CD4-positive, alpha-beta T cell treated with Interferon gamma for 1 hour (primary cell): ENCODE measurements around the gene ARAF.
A peak's percentile ranks its signal among the peaks of the same experiment; 100 is the strongest.
"Not testable (repeated sequence)": the region's sequence is repeated elsewhere in the genome, so short reads cannot be mapped to it uniquely, and the experiment has no call there.

Experiments
- DNase-seq: peaks from one replicate; pipeline ENCODE4 v3.0.0-alpha.2; 2020

The ARAF gene

GRCh38 chrX:47587091-47587891 is 26.3 kb downstream of the ARAF start:
- DNase-seq: no peak

DNA sequence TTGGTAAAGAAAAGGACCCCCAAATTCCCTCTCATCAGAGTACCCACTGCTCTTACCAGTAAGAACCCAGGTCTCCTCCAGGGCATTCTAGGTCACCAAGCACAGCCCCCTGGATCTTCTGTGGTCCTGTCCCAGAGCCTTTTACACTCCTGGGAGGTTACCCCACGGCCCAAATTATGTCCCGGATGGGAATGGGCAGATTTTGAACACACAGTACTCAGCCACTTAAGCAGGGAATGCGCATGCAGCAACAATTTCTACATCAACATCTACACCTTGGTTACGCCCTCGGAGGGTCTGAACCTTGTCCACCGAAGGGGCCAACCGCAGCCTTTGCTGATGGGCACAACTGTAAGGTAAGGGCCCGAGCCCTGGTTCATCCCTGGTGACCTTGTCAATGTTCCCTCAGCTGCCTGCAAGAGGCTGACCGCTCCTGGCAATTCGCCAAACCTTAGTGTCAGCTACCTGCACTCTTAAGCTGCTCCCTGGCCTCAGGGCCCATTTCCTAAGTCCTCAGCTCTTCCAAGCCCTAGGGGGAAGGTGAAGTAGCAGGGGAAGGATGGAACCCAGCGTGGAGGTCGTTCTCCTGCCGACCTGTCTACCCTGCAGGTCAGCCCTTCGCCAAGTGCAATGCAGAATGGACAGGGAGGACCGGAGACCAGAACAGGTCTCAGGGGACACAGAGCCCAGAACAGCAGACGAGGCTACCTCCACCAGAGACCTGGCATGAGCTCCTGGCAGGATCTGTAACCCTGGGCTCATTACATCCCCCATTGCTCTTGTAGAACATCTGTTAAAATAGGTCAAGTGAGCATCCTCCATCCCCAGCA is 27.1 kb downstream of the ARAF start:
- no peak for DNase-seq

- no peak for DNase-seq
Measured at GRCh38 chrX:47590984-47591383, 30.0 kb downstream of the ARAF start.

GRCh38 chrX:47593522-47593921 is 32.5 kb downstream of the ARAF start:
- DNase-seq: no peak

- DNase-seq: no peak
Measured at GRCh38 chrX:47595716-47596251, 34.8 kb downstream of the ARAF start.

DNA sequence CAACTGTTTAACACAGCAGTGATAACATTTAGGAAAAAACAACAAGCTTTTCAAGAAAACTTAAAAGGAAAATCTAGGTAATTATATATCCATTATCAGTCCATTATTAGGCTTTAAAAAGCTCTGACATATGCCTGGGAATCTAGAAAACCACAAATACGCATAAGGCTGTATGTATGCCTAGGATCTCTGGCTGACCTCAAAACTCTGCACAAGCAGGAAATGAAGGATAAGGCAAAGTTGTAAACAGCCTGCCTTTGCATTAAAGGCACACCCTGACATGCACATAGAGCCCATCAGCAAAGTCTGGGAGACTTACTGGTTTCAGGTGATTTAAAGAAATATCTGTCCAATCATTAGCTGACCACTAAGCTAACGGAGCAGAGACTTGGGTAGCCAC is 35.3 kb downstream of the ARAF start:
- DNase-seq: no peak

- no peak for DNase-seq
Measured at GRCh38 chrX:47597222-47597621, 36.2 kb downstream of the ARAF start.

DNA sequence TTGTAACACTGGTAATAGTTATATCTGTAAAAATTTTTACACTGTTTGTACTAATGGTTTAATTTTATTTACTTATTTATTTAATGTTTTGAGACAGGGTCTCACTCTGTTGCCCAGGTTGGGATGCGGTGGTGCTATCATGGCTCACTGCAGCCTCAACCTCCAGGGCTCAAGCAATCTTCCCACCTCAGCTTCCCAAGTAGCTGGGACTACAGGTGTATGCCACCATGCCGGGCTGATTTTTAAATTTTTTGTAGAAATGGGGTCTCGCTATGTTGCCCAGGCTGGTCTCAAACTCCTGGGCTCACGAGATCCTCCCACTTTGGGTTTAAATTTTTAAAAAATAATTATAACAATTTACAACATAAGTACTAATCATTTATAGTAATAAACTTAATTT is 42.1 kb downstream of the ARAF start:
- DNase-seq: not testable (repeated sequence)

- no peak for DNase-seq
Measured at GRCh38 chrX:47605024-47605423, 44.0 kb downstream of the ARAF start.

- no peak for DNase-seq
Measured at GRCh38 chrX:47607091-47607490, 46.1 kb downstream of the ARAF start.

GRCh38 chrX:47608130-47608810 is 47.3 kb downstream of the ARAF start:
- DNase-seq: no peak

DNA sequence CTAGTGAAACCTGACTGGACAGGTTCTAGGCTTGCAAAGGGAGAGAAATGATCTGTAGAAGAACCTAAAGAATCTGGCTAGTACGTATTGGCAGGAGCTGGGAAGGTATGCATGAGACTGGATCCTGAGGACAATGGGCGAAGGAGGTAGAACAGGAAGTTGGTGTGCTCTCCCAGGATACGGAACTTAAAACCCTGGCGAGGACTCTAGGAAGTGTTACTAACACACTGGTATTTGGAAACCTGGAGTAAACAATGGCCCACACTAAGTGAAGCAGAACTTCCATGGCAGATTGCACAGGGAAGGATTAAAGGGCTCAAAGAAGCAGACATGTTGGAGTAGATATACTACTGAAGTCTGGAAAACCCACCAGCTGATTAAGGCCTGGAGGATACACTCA is 49.5 kb downstream of the ARAF start:
- DNase-seq: no peak

DNA sequence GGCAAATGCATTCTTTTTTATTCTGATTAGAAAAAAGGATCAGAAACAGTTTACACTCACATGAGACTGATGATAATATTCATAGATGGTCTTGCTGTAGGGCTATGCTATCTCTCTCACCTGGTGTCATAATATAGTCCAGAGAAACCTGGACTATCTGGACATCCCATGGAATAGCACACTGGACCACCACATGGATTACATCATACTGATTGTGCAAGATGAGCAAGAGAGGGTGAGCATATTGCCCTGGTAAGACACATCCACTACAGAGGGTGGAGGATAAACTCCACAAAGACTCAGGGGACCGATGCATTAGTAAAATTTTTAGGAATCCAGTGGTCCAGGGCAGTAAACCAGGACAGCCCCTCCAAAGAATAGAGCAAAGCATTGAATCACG is 50.5 kb downstream of the ARAF start:
- no peak for DNase-seq

DNA sequence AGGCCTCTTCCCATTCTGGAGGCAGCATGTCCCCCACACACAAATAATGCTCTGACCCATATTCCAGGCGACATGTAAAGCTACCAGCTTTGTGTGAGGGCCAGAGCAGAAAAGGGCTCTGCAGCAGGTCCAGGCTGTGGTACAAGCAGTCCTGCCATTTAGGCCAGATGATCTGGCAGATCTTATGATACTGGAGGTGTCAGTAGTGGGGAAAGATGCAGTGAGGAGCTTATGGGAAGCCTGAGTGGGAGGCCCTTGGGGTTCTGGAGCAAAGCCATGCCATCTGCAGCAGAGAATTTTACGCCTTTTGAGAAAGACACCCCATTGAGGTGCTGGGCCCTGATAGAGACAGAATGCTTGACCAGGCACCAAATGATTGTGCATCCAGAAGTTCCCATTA is 50.9 kb downstream of the ARAF start:
- DNase-seq: no peak

DNA sequence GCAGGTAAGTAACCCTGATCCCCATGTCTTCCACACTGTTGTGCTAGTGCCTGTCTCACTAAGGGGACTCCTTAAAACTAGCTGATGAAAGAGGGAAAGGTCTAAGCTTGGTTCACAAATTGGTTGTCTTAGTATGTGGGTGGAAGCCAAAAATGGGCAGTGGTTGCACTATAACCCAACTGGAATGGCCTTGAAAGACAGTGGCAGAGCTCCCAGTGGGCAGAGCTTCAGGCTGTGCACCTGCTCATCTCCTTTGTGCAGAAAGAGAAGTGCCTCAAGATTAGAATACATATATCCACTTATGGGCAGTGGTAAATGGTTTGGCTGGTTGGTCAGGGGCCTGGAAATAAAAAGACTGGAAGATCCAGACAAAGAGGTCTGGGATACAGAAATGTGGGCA is 51.4 kb downstream of the ARAF start:
- no peak for DNase-seq

- no peak for DNase-seq
Measured at GRCh38 chrX:47613082-47613481, 52.1 kb downstream of the ARAF start.

DNA sequence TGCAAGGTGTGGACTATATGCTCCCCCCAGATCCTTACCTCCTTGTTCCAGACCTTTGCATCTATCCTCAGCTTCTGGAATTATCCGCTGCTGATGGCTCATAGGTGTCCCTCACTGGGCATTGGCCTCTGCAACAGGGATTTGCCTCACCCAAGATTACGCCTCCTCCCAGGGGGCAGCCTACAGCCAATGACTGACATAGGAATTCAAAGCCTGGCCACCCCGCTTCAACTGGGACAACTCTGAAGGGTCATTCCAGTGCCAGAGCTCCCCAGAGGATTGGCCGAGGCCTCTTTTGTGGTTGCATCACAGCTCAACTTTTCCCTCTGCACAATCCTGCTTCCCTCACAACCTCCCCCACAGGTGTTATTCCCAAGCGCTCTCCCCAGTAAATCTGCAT is 53.6 kb downstream of the ARAF start:
- DNase-seq: no peak

DNA sequence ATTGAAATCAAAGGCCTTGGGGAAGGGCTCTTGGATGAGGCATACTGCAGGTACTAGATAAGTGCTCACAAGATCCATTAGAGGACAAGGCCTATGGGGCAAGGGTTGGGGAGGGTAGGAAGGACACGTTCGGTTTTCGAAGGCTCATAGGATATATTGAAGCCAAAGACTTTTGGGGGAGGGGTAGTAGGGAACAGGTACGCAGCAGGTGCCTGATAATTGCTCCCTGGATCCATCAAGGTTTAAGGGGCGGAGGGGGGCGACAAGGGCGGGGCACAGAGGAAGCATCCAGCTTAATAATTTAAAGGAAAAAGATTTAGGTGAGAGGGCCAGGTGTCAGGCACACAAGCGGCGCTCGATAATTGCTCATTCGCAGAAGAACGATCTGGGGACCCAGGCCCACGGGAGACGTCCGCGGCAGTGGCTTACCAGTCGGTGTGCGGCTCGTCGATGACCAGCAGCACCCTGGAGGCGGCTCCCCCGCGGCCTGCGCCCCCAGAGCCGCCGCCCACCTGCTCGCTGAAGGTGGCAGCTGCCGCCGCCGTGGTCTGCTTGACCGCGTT is 58.0 kb downstream of the ARAF start:
- DNase-seq: no peak

DNA sequence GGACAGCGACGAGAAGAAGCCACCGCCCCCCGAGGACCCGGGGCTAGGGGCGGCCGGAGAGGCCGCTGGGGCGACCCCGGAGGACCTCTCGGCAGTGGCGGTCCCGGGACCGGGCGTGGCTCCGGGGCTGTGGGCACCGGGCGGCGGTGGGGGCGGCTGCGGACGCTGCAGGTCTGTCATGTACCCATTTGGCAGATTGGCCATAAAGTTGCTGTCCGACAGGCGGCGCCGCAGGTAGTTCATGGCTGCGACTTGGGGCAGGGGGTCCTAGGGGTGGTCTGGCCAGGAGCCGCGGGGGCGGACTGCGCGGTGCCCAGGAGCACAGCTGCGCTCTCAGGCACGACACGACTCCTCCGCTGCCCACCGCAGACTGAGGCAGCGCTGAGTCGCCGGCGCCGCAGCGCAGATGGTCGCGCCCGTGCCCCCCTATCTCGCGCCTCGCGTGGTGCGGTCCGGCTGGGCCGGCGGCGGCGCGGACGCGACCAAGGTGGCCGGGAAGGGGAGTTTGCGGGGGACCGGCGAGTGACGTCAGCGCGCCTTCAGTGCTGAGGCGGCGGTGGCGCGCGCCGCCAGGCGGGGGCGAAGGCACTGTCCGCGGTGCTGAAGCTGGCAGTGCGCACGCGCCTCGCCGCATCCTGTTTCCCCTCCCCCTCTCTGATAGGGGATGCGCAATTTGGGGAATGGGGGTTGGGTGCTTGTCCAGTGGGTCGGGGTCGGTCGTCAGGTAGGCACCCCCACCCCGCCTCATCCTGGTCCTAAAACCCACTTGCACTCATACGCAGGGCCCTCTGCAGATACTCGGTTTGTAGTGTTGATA is 58.7 kb downstream of the ARAF start, which contains the start of gene SYN1:
SYN1 (minus strand) TSS at position 372 of the 817 bp plus-strand sequence; CDS start at position 243, 129 bp downstream.
- peak; percentile 83 for DNase-seq

DNA sequence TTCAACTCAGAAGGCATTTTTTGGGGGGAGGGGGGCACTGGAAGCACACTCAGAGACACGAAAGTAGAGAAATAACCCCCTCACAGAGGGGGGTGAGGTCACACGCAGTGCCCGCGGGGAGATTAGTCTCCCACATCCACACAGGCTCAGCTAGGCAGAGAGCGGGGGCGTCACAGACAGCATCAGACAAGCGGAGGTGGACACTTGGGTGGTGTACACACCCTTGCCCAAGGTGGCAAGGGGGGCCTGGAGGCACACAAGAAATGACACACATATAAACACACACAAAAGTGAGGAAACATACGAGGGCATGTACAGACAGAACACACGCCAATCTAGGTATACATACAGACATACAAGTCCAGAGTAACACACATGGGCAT is 59.3 kb downstream of the ARAF start:
- no peak for DNase-seq
